HepG2 (cell line): ENCODE data around the gene FRS2.

Source experiments
- ETV5 ChIP-seq: IDR thresholded peaks from 2 replicates; pipeline ENCODE4 v1.6.1; 2018; ENCODE audit warnings: missing biosample characterization, missing genetic modification reagents, inconsistent platforms, borderline replicate concordance
- HNRNPLL ChIP-seq: fragments of 200-400 bp; formaldehyde crosslinking; IDR thresholded peaks from 2 replicates; pipeline ENCODE4 v1.6.1; 2017; ENCODE audit warnings: mild to moderate bottlenecking, low read depth, low read length; ENCODE audit not compliant: poor library complexity, severe bottlenecking
- JUND ChIP-seq: sonication (generic); formaldehyde crosslinking; IDR thresholded peaks from 2 replicates; pipeline ENCODE4 v1.8.0; 2022; ENCODE audit warnings: mild to moderate bottlenecking, missing genetic modification reagents
- TF ChIP-seq, protein P1 (sequence below): IDR thresholded peaks from 2 replicates; pipeline ENCODE4 v1.6.1; 2016; ENCODE audit warnings: control low read depth
- TF ChIP-seq, protein P2 (sequence below): sonication (generic); formaldehyde crosslinking; IDR thresholded peaks from 2 replicates; pipeline ENCODE4 v1.8.0; 2022; ENCODE audit warnings: mild to moderate bottlenecking, missing genetic modification reagents, moderate library complexity

DNA sequence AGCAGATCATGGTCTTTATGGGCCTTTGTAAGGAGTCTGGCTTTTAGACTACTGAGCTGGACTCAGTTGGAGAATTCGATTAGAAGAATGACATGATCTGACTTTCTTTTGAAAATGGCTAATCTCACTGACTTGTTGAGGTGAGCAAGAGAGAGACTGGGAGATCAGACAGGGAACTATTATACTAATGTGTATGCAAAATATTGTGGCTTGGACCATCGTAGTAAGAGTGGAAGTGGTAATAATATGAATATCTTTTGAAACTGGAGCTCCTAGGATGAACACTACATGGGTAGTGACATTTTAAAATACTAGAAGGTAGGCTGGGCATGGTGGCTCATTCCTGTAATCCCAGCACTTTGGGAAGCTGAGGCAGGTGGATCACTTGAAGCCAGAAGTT is 58.8 kb downstream of the FRS2 start:
- TF ChIP-seq ETV5 (CRISPR knock-in tag) (no peak), JUND (CRISPR knock-in tag) (no peak), HNRNPLL (no peak)
- TF ChIP-seq, protein P1, sequence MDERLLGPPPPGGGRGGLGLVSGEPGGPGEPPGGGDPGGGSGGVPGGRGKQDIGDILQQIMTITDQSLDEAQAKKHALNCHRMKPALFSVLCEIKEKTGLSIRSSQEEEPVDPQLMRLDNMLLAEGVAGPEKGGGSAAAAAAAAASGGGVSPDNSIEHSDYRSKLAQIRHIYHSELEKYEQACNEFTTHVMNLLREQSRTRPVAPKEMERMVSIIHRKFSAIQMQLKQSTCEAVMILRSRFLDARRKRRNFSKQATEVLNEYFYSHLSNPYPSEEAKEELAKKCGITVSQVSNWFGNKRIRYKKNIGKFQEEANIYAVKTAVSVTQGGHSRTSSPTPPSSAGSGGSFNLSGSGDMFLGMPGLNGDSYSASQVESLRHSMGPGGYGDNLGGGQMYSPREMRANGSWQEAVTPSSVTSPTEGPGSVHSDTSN (CRISPR knock-in tag): no peak
- TF ChIP-seq, protein P2, sequence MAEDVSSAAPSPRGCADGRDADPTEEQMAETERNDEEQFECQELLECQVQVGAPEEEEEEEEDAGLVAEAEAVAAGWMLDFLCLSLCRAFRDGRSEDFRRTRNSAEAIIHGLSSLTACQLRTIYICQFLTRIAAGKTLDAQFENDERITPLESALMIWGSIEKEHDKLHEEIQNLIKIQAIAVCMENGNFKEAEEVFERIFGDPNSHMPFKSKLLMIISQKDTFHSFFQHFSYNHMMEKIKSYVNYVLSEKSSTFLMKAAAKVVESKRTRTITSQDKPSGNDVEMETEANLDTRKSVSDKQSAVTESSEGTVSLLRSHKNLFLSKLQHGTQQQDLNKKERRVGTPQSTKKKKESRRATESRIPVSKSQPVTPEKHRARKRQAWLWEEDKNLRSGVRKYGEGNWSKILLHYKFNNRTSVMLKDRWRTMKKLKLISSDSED: no peak
